GM06990 (cell line): ENCODE data around the gene ZNF32.

Source experiments
- DNase-seq: peaks from one replicate; pipeline ENCODE4 v3.0.0-alpha.2; 2011; ENCODE audit not compliant: insufficient read length; ENCODE audit errors: extremely low read depth
- H3K27me3 ChIP-seq: replicated peaks from 2 replicates; pipeline ENCODE4 v1.6.0; 2011; ENCODE audit warnings: low read length; ENCODE audit not compliant: control insufficient read depth, insufficient read depth
- H3K36me3 ChIP-seq: 2 replicates; pipeline ENCODE4 v1.5.1; 2011; ENCODE audit warnings: low read length; ENCODE audit not compliant: control insufficient read depth, insufficient read depth
- H3K4me3 ChIP-seq: replicated peaks from 2 replicates; pipeline ENCODE4 v1.5.1; 2011; ENCODE audit warnings: low read depth, mild to moderate bottlenecking, control low read depth, low read length
- CTCF ChIP-seq: IDR thresholded peaks from 2 replicates; pipeline ENCODE4 v1.5.1; 2011; ENCODE audit warnings: low read length, control low read depth, mild to moderate bottlenecking, inconsistent platforms; ENCODE audit not compliant: insufficient read depth, poor library complexity, severe bottlenecking

The ZNF32 gene

DNA sequence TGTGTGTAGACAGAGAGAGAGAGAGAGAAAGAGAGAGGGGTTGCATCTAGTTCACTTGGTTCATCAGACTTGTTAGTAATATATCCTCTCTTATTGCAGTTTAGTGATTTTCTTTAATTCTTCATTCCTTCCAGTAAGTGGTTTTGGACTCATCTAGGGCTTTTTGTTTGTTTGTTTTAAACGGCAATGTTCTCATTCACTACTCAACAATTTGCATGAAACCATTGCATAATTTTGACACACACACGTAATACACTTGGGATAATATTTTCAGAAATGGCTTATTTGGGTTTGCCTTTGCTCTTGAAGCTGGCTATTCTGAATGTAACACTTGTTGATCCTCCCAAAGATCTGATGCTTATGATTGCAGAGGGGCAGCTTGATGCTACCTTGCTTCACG lies 16.4 kb upstream of the ZNF32 start:
- no peak for TF ChIP-seq CTCF
- Histone ChIP-seq H3K4me3 (no peak overlapping the region), H3K36me3 (no peaks in the 10 kb centered on the region), H3K27me3 (no peaks in the 10 kb centered on the region; the same call in none of the 2 replicates)
- DNase-seq = no peak

- Histone ChIP-seq H3K36me3 (no peaks in the 10 kb centered on the region), H3K4me3 (no peak overlapping the region), H3K27me3 (no peaks in the 10 kb centered on the region; the same call in 1 of the 2 replicates)
- DNase-seq = no peak
- no peak for TF ChIP-seq CTCF
These were observed 9.5 kb upstream of the ZNF32 start for GRCh38 chr10:43658227-43658626.

DNA sequence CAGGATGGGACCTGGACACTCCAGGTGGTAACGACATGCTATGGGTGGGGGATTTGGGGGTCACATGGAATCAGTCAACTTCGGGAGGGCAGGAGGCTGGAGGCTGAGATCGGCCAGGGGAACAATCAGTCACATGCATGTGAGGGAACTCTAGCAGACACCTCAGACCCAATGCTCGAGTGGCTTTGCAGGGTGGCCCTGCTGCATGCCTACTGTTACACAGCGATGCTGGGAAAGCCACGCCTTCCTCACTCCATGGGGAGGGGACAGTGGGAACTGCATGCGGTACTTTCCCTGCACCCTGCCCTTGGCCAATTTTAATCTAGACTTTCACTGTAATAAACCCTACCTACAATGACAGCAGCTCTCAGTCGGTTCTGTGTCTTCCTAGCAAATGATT lies 6.6 kb upstream of the ZNF32 start:
- no peak overlapping the region for H3K4me3 ChIP-seq
- no peak for TF ChIP-seq CTCF
- H3K36me3 ChIP-seq = no peaks in the 10 kb centered on the region
- no peak for DNase-seq
- no peaks in the 10 kb centered on the region; the same call in 1 of the 2 replicates for H3K27me3 ChIP-seq

DNA sequence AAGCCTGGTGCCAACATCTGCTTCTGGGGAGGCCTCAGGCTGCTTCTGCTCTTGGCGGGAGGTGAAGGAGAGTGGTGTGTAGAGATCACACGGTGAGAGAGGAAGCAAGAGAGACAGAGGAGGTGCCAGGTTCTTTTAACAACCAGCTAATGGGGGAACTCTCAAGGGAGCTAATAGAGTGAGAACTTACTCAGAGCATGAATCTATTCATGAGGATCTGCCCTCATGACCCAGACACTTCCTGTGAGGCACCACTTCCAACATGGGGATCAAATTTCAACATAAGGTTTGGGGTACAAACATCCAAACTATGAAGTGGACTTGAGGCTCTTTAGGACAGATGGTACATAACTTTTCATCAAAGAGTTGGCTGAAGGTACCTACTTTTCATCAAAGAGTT lies 5.1 kb upstream of the ZNF32 start:
- no peak for TF ChIP-seq CTCF
- no peak for DNase-seq
- Histone ChIP-seq H3K4me3 (no peak overlapping the region), H3K36me3 (no peaks in the 10 kb centered on the region), H3K27me3 (no peaks in the 10 kb centered on the region; the same call in 1 of the 2 replicates)

GRCh38 chr10:43649185-43649523 lies 473 bp upstream of the ZNF32 start:
- TF ChIP-seq CTCF = no peak
- peaks cover 4% of the 10 kb centered on the region for H3K36me3 ChIP-seq
- no peak for DNase-seq
- H3K4me3 ChIP-seq = peak overlapping the region; percentile 76
- H3K27me3 ChIP-seq = no peaks in the 10 kb centered on the region

- peaks cover 7% of the 10 kb centered on the region for H3K36me3 ChIP-seq
These were observed 635 bp downstream of the ZNF32 start for GRCh38 chr10:43648095-43648397.

More at GRCh38 chr10:43648095-43648397, 635 bp downstream of the ZNF32 start:
- no peak for TF ChIP-seq CTCF
- no peak for DNase-seq
- Histone ChIP-seq H3K4me3 (peak overlapping the region; percentile 76), H3K27me3 (no peaks in the 10 kb centered on the region)
